Measurements from ENCODE around the gene MMP19.
"Not testable (repeated sequence)": the region's sequence is repeated elsewhere in the genome, so short reads cannot be mapped to it uniquely, and the experiment has no call there.

MMP19 gene

GRCh38 chr12:55842681-55843429 is at the start of gene MMP19:
MMP19 (minus strand) TSS chr12:55842936; CDS start chr12:55842830, 106 bp downstream.
- in situ Hi-C loops (cut with MboI; ENCODE audit: low pct_unique_long_range_greater_than_20kb, low sequenced_read_pairs), result no loop called here

GRCh38 chr12:55891310-55891709 is 48.6 kb upstream of the MMP19 start:
- in situ Hi-C loops (cut with MboI; ENCODE audit: low pct_unique_long_range_greater_than_20kb, low sequenced_read_pairs), result no loop called here
- DNase-seq, result no peak

More at GRCh38 chr12:55842681-55843429, at the start of gene MMP19:
- DNase-seq, result peak; percentile 47

GRCh38 chr12:55885113-55885512 is 42.4 kb upstream of the MMP19 start:
- no peak for DNase-seq
- in situ Hi-C loops (cut with MboI; ENCODE audit: low pct_unique_long_range_greater_than_20kb, low sequenced_read_pairs), result no loop called here

GRCh38 chr12:55877824-55878223 is 35.1 kb upstream of the MMP19 start:
- DNase-seq, result no peak
- in situ Hi-C loops (cut with MboI; ENCODE audit: low pct_unique_long_range_greater_than_20kb, low sequenced_read_pairs), result no loop called here

GRCh38 chr12:55875704-55876467 is 33.1 kb upstream of the MMP19 start:
- in situ Hi-C loops (cut with MboI; ENCODE audit: low pct_unique_long_range_greater_than_20kb, low sequenced_read_pairs), result no loop called here
- no peak for DNase-seq

- in situ Hi-C loops (cut with MboI; ENCODE audit: low pct_unique_long_range_greater_than_20kb, low sequenced_read_pairs), result no loop called here
- DNase-seq, result no peak
Measured at GRCh38 chr12:55874443-55874842, 31.7 kb upstream of the MMP19 start.

GRCh38 chr12:55866454-55867004 is 23.8 kb upstream of the MMP19 start:
- in situ Hi-C loops (cut with MboI; ENCODE audit: low pct_unique_long_range_greater_than_20kb, low sequenced_read_pairs); DNase-seq: not testable (repeated sequence)

GRCh38 chr12:55865327-55865726 is 22.6 kb upstream of the MMP19 start:
- DNase-seq, result no peak
- in situ Hi-C loops (cut with MboI; ENCODE audit: low pct_unique_long_range_greater_than_20kb, low sequenced_read_pairs), result no loop called here

GRCh38 chr12:55862931-55863330 is 20.2 kb upstream of the MMP19 start:
- DNase-seq; in situ Hi-C loops (cut with MboI; ENCODE audit: low pct_unique_long_range_greater_than_20kb, low sequenced_read_pairs): not testable (repeated sequence)

- no peak for DNase-seq
- in situ Hi-C loops (cut with MboI; ENCODE audit: low pct_unique_long_range_greater_than_20kb, low sequenced_read_pairs), result no loop called here
Measured at GRCh38 chr12:55862286-55862685, 19.6 kb upstream of the MMP19 start.

- DNase-seq, result no peak
- in situ Hi-C loops (cut with MboI; ENCODE audit: low pct_unique_long_range_greater_than_20kb, low sequenced_read_pairs), result no loop called here
Measured at GRCh38 chr12:55861871-55862270, 19.1 kb upstream of the MMP19 start.

- in situ Hi-C loops (cut with MboI; ENCODE audit: low pct_unique_long_range_greater_than_20kb, low sequenced_read_pairs), result no loop called here
- no peak for DNase-seq
Measured at GRCh38 chr12:55861396-55861795, 18.7 kb upstream of the MMP19 start.

- DNase-seq, result no peak
- in situ Hi-C loops (cut with MboI; ENCODE audit: low pct_unique_long_range_greater_than_20kb, low sequenced_read_pairs), result no loop called here
Measured at GRCh38 chr12:55852740-55853139, 10.0 kb upstream of the MMP19 start.

GRCh38 chr12:55850893-55851292 is 8.2 kb upstream of the MMP19 start:
- DNase-seq, result no peak
- in situ Hi-C loops (cut with MboI; ENCODE audit: low pct_unique_long_range_greater_than_20kb, low sequenced_read_pairs), result no loop called here

GRCh38 chr12:55850401-55850800 is 7.7 kb upstream of the MMP19 start:
- in situ Hi-C loops (cut with MboI; ENCODE audit: low pct_unique_long_range_greater_than_20kb, low sequenced_read_pairs), result no loop called here
- no peak for DNase-seq

- in situ Hi-C loops (cut with MboI; ENCODE audit: low pct_unique_long_range_greater_than_20kb, low sequenced_read_pairs), result no loop called here
- DNase-seq, result no peak
Measured at GRCh38 chr12:55849616-55850343, 7.0 kb upstream of the MMP19 start.

- peak; percentile 90 for DNase-seq
- in situ Hi-C loops (cut with MboI; ENCODE audit: low pct_unique_long_range_greater_than_20kb, low sequenced_read_pairs), result no loop called here
Measured at GRCh38 chr12:55847603-55848291, 5.0 kb upstream of the MMP19 start.

- in situ Hi-C loops (cut with MboI; ENCODE audit: low pct_unique_long_range_greater_than_20kb, low sequenced_read_pairs), result no loop called here
Measured at GRCh38 chr12:55847033-55847432, 4.3 kb upstream of the MMP19 start.

More at GRCh38 chr12:55847033-55847432, 4.3 kb upstream of the MMP19 start:
- DNase-seq, result peak; percentile 43

Measured in KBM-7 (cell line).